ENCODE measurements around the gene FGF14. TPM values are rescaled to one million over a fixed set of nuclear protein-coding genes. Genes with fewer than 3 reads are reported as not detected.

FGF14 gene
- total and polyA plus RNA-seq, 2 experiments from 2014 or later = 0.73 TPM; not detected in 1

GRCh38 chr13:102323012-102323411, 78.8 kb downstream of the FGF14 start:
- no peak overlapping the region for H3K4me2 ChIP-seq
- WGBS (ENCODE audit: low lambda C conversion rate, missing lambda C conversion rate) = 97% methylated on average over 1 of the region's 1 CpG
- no peaks in the 10 kb centered on the region for H3K79me2 ChIP-seq
- H3K27me3 ChIP-seq = no peaks in the 10 kb centered on the region
- no peaks in the 10 kb centered on the region for H3K4me1 ChIP-seq (ENCODE audit: insufficient read depth)
- H3K4me3 ChIP-seq = no peak overlapping the region
- TF ChIP-seq CTCF (IDR thresholded peaks at IDR 0.05; ENCODE audit: poor library complexity) = no peak
- no peak for TF ChIP-seq EZH2 (IDR thresholded peaks at IDR 0.05; ENCODE audit: borderline replicate concordance)
- no peak for TF ChIP-seq EZH2phosphoT487 (IDR thresholded peaks at IDR 0.05; ENCODE audit: low read depth, severe bottlenecking, unreplicated experiment)
- no peak overlapping the region for H2AFZ ChIP-seq
- H3K36me3 ChIP-seq (replicated peaks; ENCODE audit: insufficient read depth, low read depth) = no peaks in the 10 kb centered on the region
- no peak overlapping the region for H3K27ac ChIP-seq
- no peaks in the 10 kb centered on the region for H3K9me2 ChIP-seq (replicated peaks; ENCODE audit: insufficient read depth)
- no peak for DNase-seq (ENCODE audit: low spot score)
- H3K9me3 ChIP-seq (ENCODE audit: low read depth) = no peaks in the 10 kb centered on the region
- H4K20me1 ChIP-seq (ENCODE audit: insufficient read depth, poor library complexity, severe bottlenecking) = no peaks in the 10 kb centered on the region

GRCh38 chr13:102322211-102322610, 79.6 kb downstream of the FGF14 start:
- Histone ChIP-seq H4K20me1 (ENCODE audit: insufficient read depth, poor library complexity, severe bottlenecking) (no peaks in the 10 kb centered on the region), H3K4me3 (no peak overlapping the region), H3K4me2 (no peak overlapping the region), H3K4me1 (ENCODE audit: insufficient read depth) (no peaks in the 10 kb centered on the region), H3K9me3 (ENCODE audit: low read depth) (no peaks in the 10 kb centered on the region), H3K36me3 (replicated peaks; ENCODE audit: insufficient read depth, low read depth) (no peaks in the 10 kb centered on the region), H3K9me2 (replicated peaks; ENCODE audit: insufficient read depth) (no peaks in the 10 kb centered on the region), H3K27ac (no peak overlapping the region), H3K79me2 (no peaks in the 10 kb centered on the region), H2AFZ (no peak overlapping the region), H3K27me3 (no peaks in the 10 kb centered on the region)
- no peak for DNase-seq (ENCODE audit: low spot score)
- TF ChIP-seq CTCF (IDR thresholded peaks at IDR 0.05; ENCODE audit: poor library complexity) (no peak), EZH2 (IDR thresholded peaks at IDR 0.05; ENCODE audit: borderline replicate concordance) (no peak), EZH2phosphoT487 (IDR thresholded peaks at IDR 0.05; ENCODE audit: low read depth, severe bottlenecking, unreplicated experiment) (no peak)
- 72% methylated on average over 3 of the region's 3 CpGs for WGBS (ENCODE audit: low lambda C conversion rate, missing lambda C conversion rate)

- Histone ChIP-seq H3K9me3 (ENCODE audit: low read depth) (no peaks in the 10 kb centered on the region), H3K4me1 (ENCODE audit: insufficient read depth) (no peaks in the 10 kb centered on the region), H3K4me3 (no peak overlapping the region), H3K27ac (no peak overlapping the region), H2AFZ (no peak overlapping the region), H3K79me2 (no peaks in the 10 kb centered on the region), H4K20me1 (ENCODE audit: insufficient read depth, poor library complexity, severe bottlenecking) (no peaks in the 10 kb centered on the region), H3K27me3 (no peaks in the 10 kb centered on the region), H3K4me2 (no peak overlapping the region), H3K36me3 (replicated peaks; ENCODE audit: insufficient read depth, low read depth) (no peaks in the 10 kb centered on the region), H3K9me2 (replicated peaks; ENCODE audit: insufficient read depth) (no peaks in the 10 kb centered on the region)
- DNase-seq (ENCODE audit: low spot score) = no peak
- 93% methylated on average over 5 of the region's 5 CpGs for WGBS (ENCODE audit: low lambda C conversion rate, missing lambda C conversion rate)
- TF ChIP-seq EZH2 (IDR thresholded peaks at IDR 0.05; ENCODE audit: borderline replicate concordance) (no peak), EZH2phosphoT487 (IDR thresholded peaks at IDR 0.05; ENCODE audit: low read depth, severe bottlenecking, unreplicated experiment) (no peak), CTCF (IDR thresholded peaks at IDR 0.05; ENCODE audit: poor library complexity) (no peak)
These were observed 83.6 kb downstream of the FGF14 start for GRCh38 chr13:102318233-102318632.

- H3K79me2 ChIP-seq = no peaks in the 10 kb centered on the region
- peak; percentile 6 for DNase-seq (ENCODE audit: low spot score)
- 66% methylated on average over 2 of the region's 2 CpGs for WGBS (ENCODE audit: low lambda C conversion rate, missing lambda C conversion rate)
These were observed 84.3 kb downstream of the FGF14 start for GRCh38 chr13:102317593-102317992.

More at GRCh38 chr13:102317593-102317992, 84.3 kb downstream of the FGF14 start:
- H3K27ac ChIP-seq = no peak overlapping the region
- H3K4me2 ChIP-seq = no peak overlapping the region
- no peaks in the 10 kb centered on the region for H4K20me1 ChIP-seq (ENCODE audit: insufficient read depth, poor library complexity, severe bottlenecking)
- no peak overlapping the region for H3K4me3 ChIP-seq
- H3K4me1 ChIP-seq (ENCODE audit: insufficient read depth) = no peaks in the 10 kb centered on the region
- no peaks in the 10 kb centered on the region for H3K9me2 ChIP-seq (replicated peaks; ENCODE audit: insufficient read depth)
- H3K36me3 ChIP-seq (replicated peaks; ENCODE audit: insufficient read depth, low read depth) = no peaks in the 10 kb centered on the region
- TF ChIP-seq EZH2phosphoT487 (IDR thresholded peaks at IDR 0.05; ENCODE audit: low read depth, severe bottlenecking, unreplicated experiment) = no peak
- no peak for TF ChIP-seq EZH2 (IDR thresholded peaks at IDR 0.05; ENCODE audit: borderline replicate concordance)
- TF ChIP-seq CTCF (IDR thresholded peaks at IDR 0.05; ENCODE audit: poor library complexity) = no peak
- H2AFZ ChIP-seq = no peak overlapping the region
- no peaks in the 10 kb centered on the region for H3K27me3 ChIP-seq
- no peaks in the 10 kb centered on the region for H3K9me3 ChIP-seq (ENCODE audit: low read depth)
